Loucy (cell line): ENCODE data around the gene ANKLE2.

Experiments used
- CTCF ChIP-seq: fragments of 200-600 bp; sonication (generic); conservative IDR thresholded peaks from 2 replicates; pipeline ENCODE4 v1.5.1; 2014; ENCODE audit warnings: mild to moderate bottlenecking, antibody characterized with exemption, low read length
- EZH2phosphoT487 ChIP-seq: fragments of 200-600 bp; IDR thresholded peaks from 2 replicates; pipeline ENCODE4 v1.6.1; 2018; ENCODE audit warnings: antibody characterized with exemption, mild to moderate bottlenecking, moderate library complexity, borderline replicate concordance

GRCh38 chr12:132685400-132685799 is 76.2 kb downstream of the ANKLE2 start:
- no peak for TF ChIP-seq CTCF
- TF ChIP-seq EZH2phosphoT487: no peak
